Keratinocyte (primary cell): ENCODE data around the gene SLC7A7. TPM values are rescaled to one million over a fixed set of nuclear protein-coding genes. Genes with fewer than 3 reads are reported as not detected.
"Not testable (repeated sequence)": the region's sequence is repeated elsewhere in the genome, so short reads cannot be mapped to it uniquely, and the experiment has no call there.

ENCODE experiments used
- DNase-seq: peaks from one replicate; pipeline ENCODE4 v3.0.0-alpha.2; 2011; ENCODE audit warnings: low read depth, missing footprints, low spot score
- FAIRE-seq: peaks from 2 replicates; lab custom pipeline; 2011; peaks lifted over from hg19 to GRCh38; lab: Jason Lieb, UNC
- H2AFZ ChIP-seq: 2 replicates; pipeline ENCODE4 v1.6.0; 2012; ENCODE audit warnings: low read length, control low read depth, inconsistent platforms; ENCODE audit not compliant: control insufficient read depth
- H3K27ac ChIP-seq: 2 replicates; pipeline ENCODE4 v1.5.1; 2011; ENCODE audit warnings: low read length; ENCODE audit not compliant: control insufficient read depth, insufficient read depth
- H3K27me3 ChIP-seq: 3 replicates; pipeline ENCODE4 v1.6.0; 2011; ENCODE audit warnings: low read length; ENCODE audit not compliant: control insufficient read depth, insufficient read depth; ENCODE audit errors: extremely low read depth
- H3K36me3 ChIP-seq, 2 experiments: 2 replicates in 1 of 2; 3 replicates in 1 of 2; pipeline ENCODE4 v1.5.1; 2011; ENCODE audit warnings: low read length in 2 of 2, mild to moderate bottlenecking in 1 of 2; ENCODE audit not compliant: control insufficient read depth in 2 of 2, insufficient read depth in 2 of 2; ENCODE audit errors: extremely low read depth in 1 of 2
- H3K4me1 ChIP-seq: 3 replicates; pipeline ENCODE4 v1.5.1; 2011; ENCODE audit warnings: low read length; ENCODE audit not compliant: control insufficient read depth, insufficient read depth; ENCODE audit errors: extremely low read depth
- H3K4me2 ChIP-seq: 3 replicates; pipeline ENCODE4 v1.6.0; 2011; ENCODE audit warnings: low read depth, low read length; ENCODE audit not compliant: control insufficient read depth, insufficient read depth; ENCODE audit errors: extremely low read depth
- H3K4me3 ChIP-seq, 3 experiments: fragments of 200-600 bp in 1 of 3; sonication (generic) in 1 of 3; 2 replicates in 2 of 3; 3 replicates in 1 of 3; pipeline ENCODE4 v1.5.1; 2011 to 2016; ENCODE audit warnings: low read length in 3 of 3, mild to moderate bottlenecking in 3 of 3, control low read depth in 2 of 3, inconsistent platforms in 1 of 3, low read depth in 1 of 3, mixed read lengths in 1 of 3, mixed run types in 1 of 3, moderate library complexity in 1 of 3; ENCODE audit not compliant: control insufficient read depth in 2 of 3, insufficient read depth in 2 of 3; ENCODE audit errors: extremely low read depth in 1 of 3
- H3K79me2 ChIP-seq: 2 replicates; pipeline ENCODE4 v1.6.0; 2012; ENCODE audit warnings: low read length; ENCODE audit not compliant: control insufficient read depth, insufficient read depth
- H3K9ac ChIP-seq: 3 replicates; pipeline ENCODE4 v1.6.0; 2011; ENCODE audit warnings: low read length; ENCODE audit not compliant: control insufficient read depth, insufficient read depth; ENCODE audit errors: extremely low read depth
- H3K9me1 ChIP-seq: 3 replicates; pipeline ENCODE4 v1.6.0; 2011; ENCODE audit warnings: low read length; ENCODE audit not compliant: control insufficient read depth, insufficient read depth; ENCODE audit errors: extremely low read depth
- H3K9me3 ChIP-seq: 2 replicates; pipeline ENCODE4 v1.5.1; 2012; ENCODE audit warnings: low read depth, low read length; ENCODE audit not compliant: control insufficient read depth
- H4K20me1 ChIP-seq: 3 replicates; pipeline ENCODE4 v1.6.0; 2011; ENCODE audit warnings: low read length; ENCODE audit not compliant: control insufficient read depth, insufficient read depth; ENCODE audit errors: extremely low read depth
- CTCF ChIP-seq, 3 experiments: IDR thresholded peaks in 1 of 3; conservative IDR thresholded peaks in 1 of 3; optimal IDR thresholded peaks in 1 of 3; 2 replicates in 2 of 3; 3 replicates in 1 of 3; pipeline versions ENCODE3 to v1.5.1; 2011; ENCODE audit warnings: low read length in 3 of 3, mild to moderate bottlenecking in 3 of 3, moderate library complexity in 2 of 3, control low read depth in 1 of 3, inconsistent platforms in 1 of 3; ENCODE audit not compliant: insufficient read depth in 2 of 3; ENCODE audit errors: extremely low read depth in 1 of 3
- EZH2 ChIP-seq: IDR thresholded peaks from one replicate; pipeline ENCODE4 v1.6.1; 2012; ENCODE audit warnings: inconsistent platforms, mild to moderate bottlenecking, low read length, moderate library complexity
- dilution Hi-C: fragments of 300-500 bp; cut with MboI; formaldehyde crosslinking; loops from one replicate; pipeline ENCODE4 v1.7.0; 2020; ENCODE audit warnings: low sequenced_read_pairs; ENCODE audit not compliant: extremely low pct_ligation_motif_present
- polyA plus RNA-seq, 5 experiments: library from polyadenylated mRNA; depleted of rRNA in 3 of 5; stranded (reverse) in 3 of 5; stranded (forward) in 1 of 5; unstranded in 1 of 5; fragments of >200 nt; gene quantifications; 1 replicate in 1 of 5; 2 replicates in 3 of 5; 3 replicates in 1 of 5; pipeline versions ENCODE4 v1.2.1 to v1.2.3, GENCODE V29; 2011 to 2012; ENCODE audit warnings: missing spikeins in 2 of 5, low read depth in 1 of 5, low replicate concordance in 1 of 5

The SLC7A7 gene
- polyA plus RNA-seq, 1 donor (not counting 4 experiments of a cell fraction or from before 2014, with no cell fraction given), result 0.20 TPM

GRCh38 chr14:22854963-22855724, 39.9 kb upstream of the SLC7A7 start:
- dilution Hi-C loops, result no loop called here
- FAIRE-seq, result no peak

GRCh38 chr14:22854296-22854695, 39.1 kb upstream of the SLC7A7 start:
- DNase-seq, H3K4me3 ChIP-seq, H2AFZ ChIP-seq, dilution Hi-C loops, H4K20me1 ChIP-seq, H3K9me1 ChIP-seq, H3K79me2 ChIP-seq, H3K27ac ChIP-seq, H3K4me2 ChIP-seq, H3K27me3 ChIP-seq, H3K9me3 ChIP-seq, FAIRE-seq, H3K9ac ChIP-seq, H3K36me3 ChIP-seq: not testable (repeated sequence)
- H3K4me1 ChIP-seq, result peaks cover 40% of the 10 kb centered on the region

More at GRCh38 chr14:22854963-22855724, 39.9 kb upstream of the SLC7A7 start:
- no peaks in the 10 kb centered on the region for H3K79me2 ChIP-seq
- no peak overlapping the region for H3K4me2 ChIP-seq
- H2AFZ ChIP-seq, result no peak overlapping the region
- H3K9me3 ChIP-seq, result no peaks in the 10 kb centered on the region
- no peak for TF ChIP-seq EZH2
- TF ChIP-seq CTCF (optimal IDR thresholded peaks at IDR 0.05 in 1 of 3, IDR thresholded peaks at IDR 0.05 in 1 of 3, conservative IDR thresholded peaks at IDR 0.05 in 1 of 3; ENCODE audit: extremely low read depth in 1 of 3, insufficient read depth in 2 of 3, low read length in 3 of 3), result no peak
- no peaks in the 10 kb centered on the region for H3K9me1 ChIP-seq
- no peaks in the 10 kb centered on the region for H3K36me3 ChIP-seq
- no peak overlapping the region for H3K27ac ChIP-seq
- no peaks in the 10 kb centered on the region for H3K27me3 ChIP-seq
- H4K20me1 ChIP-seq, result no peaks in the 10 kb centered on the region
- H3K4me3 ChIP-seq, result no peak overlapping the region
- peaks cover 32% of the 10 kb centered on the region for H3K4me1 ChIP-seq
- no peak overlapping the region for H3K9ac ChIP-seq
- no peak for DNase-seq
